ENCODE measurements around the gene CXCL1. TPM values are rescaled to one million over a fixed set of nuclear protein-coding genes. Genes with fewer than 3 reads are reported as not detected.

CXCL1 gene
- total RNA-seq, 1 experiment from 2014 or later: 267 TPM

GRCh38 chr4:73864961-73865360 lies 4.2 kb upstream of the CXCL1 start:
- no peaks in the 10 kb centered on the region for H3K79me2 ChIP-seq (ENCODE audit: low read length)
- TF ChIP-seq EZH2 (IDR thresholded peaks at IDR 0.05; ENCODE audit: low read length, unreplicated experiment) (no peak), EZH2phosphoT487 (IDR thresholded peaks at IDR 0.05; ENCODE audit: borderline replicate concordance, low read length) (no peak), CTCF (conservative IDR thresholded peaks at IDR 0.05; ENCODE audit: low read depth, low read length) (no peak)
- H3K9ac ChIP-seq (ENCODE audit: low read length): peak overlapping the region; percentile 55
- CTCF ChIA-PET: interaction anchor here (0.5 to 1.3 kb wide), 19 partner anchors 12 to 639 kb away, joined by 3 to 10 read pairs (median 4); partner anchors contain the start of gene PF4V1
- no peaks in the 10 kb centered on the region for H3K36me3 ChIP-seq (ENCODE audit: low read depth, low read length)
- H4K20me1 ChIP-seq (ENCODE audit: low read length): no peaks in the 10 kb centered on the region
- intact Hi-C loops (cut with micrococcal nuclease): loop anchor here (1.0 to 10.0 kb wide), 7 partner anchors 48 to 270 kb away; no protein-coding TSS in a partner anchor
- peaks cover 70% of the 10 kb centered on the region for H3K4me1 ChIP-seq (ENCODE audit: insufficient read depth, low read length)
- no peaks in the 10 kb centered on the region for H3F3A ChIP-seq (ENCODE audit: low read length, unreplicated experiment)
- ATAC-seq: 0 out of 2 replicates have a peak, but pooled peaks have one; percentile 3
- BruUV-seq (replicated peaks): no TSS peak
- H3K27ac ChIP-seq (ENCODE audit: low read length): peak overlapping the region; percentile 82
- H2AFZ ChIP-seq (ENCODE audit: low read length): peak overlapping the region; percentile 67
- peak overlapping the region; percentile 6; the same call in 1 of the 2 replicates for H3K4me3 ChIP-seq (ENCODE audit: low read length)
- no peaks in the 10 kb centered on the region for H3K9me2 ChIP-seq (replicated peaks; ENCODE audit: low read length)
- no peaks in the 10 kb centered on the region for H3K27me3 ChIP-seq (ENCODE audit: low read length)
- peak; percentile 70 for DNase-seq
- peak overlapping the region; percentile 71 for H3K4me2 ChIP-seq (ENCODE audit: low read length)
- POLR2A ChIA-PET (ENCODE audit: unreplicated experiment): interaction anchor here (0.7 kb wide), 2 partner anchors 38 to 443 kb away, joined by 5 to 7 read pairs; no protein-coding TSS in a partner anchor
- no peaks in the 10 kb centered on the region for H3K9me3 ChIP-seq (ENCODE audit: low read length)

- Histone ChIP-seq H3K27me3 (ENCODE audit: low read length) (no peaks in the 10 kb centered on the region), H3K9me3 (ENCODE audit: low read length) (no peaks in the 10 kb centered on the region), H3K4me1 (ENCODE audit: insufficient read depth, low read length) (peaks cover 70% of the 10 kb centered on the region), H3F3A (ENCODE audit: low read length, unreplicated experiment) (no peaks in the 10 kb centered on the region), H3K36me3 (ENCODE audit: low read depth, low read length) (no peaks in the 10 kb centered on the region), H3K79me2 (ENCODE audit: low read length) (no peaks in the 10 kb centered on the region), H3K9ac (ENCODE audit: low read length) (peak overlapping the region; percentile 55), H3K4me2 (ENCODE audit: low read length) (peak overlapping the region; percentile 71), H4K20me1 (ENCODE audit: low read length) (no peaks in the 10 kb centered on the region), H3K4me3 (ENCODE audit: low read length) (no peak overlapping the region), H3K27ac (ENCODE audit: low read length) (peak overlapping the region; percentile 82), H3K9me2 (replicated peaks; ENCODE audit: low read length) (no peaks in the 10 kb centered on the region), H2AFZ (ENCODE audit: low read length) (no peak overlapping the region)
- intact Hi-C loops (cut with micrococcal nuclease): loop anchor here (2.0 to 10.0 kb wide), 4 partner anchors 49 to 271 kb away; no protein-coding TSS in a partner anchor
- BruUV-seq (replicated peaks): no TSS peak
- TF ChIP-seq EZH2 (IDR thresholded peaks at IDR 0.05; ENCODE audit: low read length, unreplicated experiment) (no peak), CTCF (conservative IDR thresholded peaks at IDR 0.05; ENCODE audit: low read depth, low read length) (no peak), EZH2phosphoT487 (IDR thresholded peaks at IDR 0.05; ENCODE audit: borderline replicate concordance, low read length) (no peak)
- ChIA-PET POLR2A (ENCODE audit: unreplicated experiment) (interaction anchor here (0.7 kb wide), 1 partner anchor 38 kb away, joined by 7 read pairs; no protein-coding TSS in a partner anchor), CTCF (no interaction called here)
- DNase-seq (no peak), ATAC-seq (no peak)
Measured at GRCh38 chr4:73865431-73866096, 3.6 kb upstream of the CXCL1 start.

- intact Hi-C loops (cut with micrococcal nuclease): loop anchor here (5.0 to 10.0 kb wide), 2 partner anchors 151 to 271 kb away; no protein-coding TSS in a partner anchor
- Histone ChIP-seq H3K4me2 (ENCODE audit: low read length) (peak overlapping the region; percentile 2; the same call in 1 of the 2 replicates), H3F3A (ENCODE audit: low read length, unreplicated experiment) (no peaks in the 10 kb centered on the region), H4K20me1 (ENCODE audit: low read length) (no peaks in the 10 kb centered on the region), H3K4me1 (ENCODE audit: insufficient read depth, low read length) (peaks cover 75% of the 10 kb centered on the region), H3K4me3 (ENCODE audit: low read length) (no peak overlapping the region), H3K9me2 (replicated peaks; ENCODE audit: low read length) (no peaks in the 10 kb centered on the region), H3K9ac (ENCODE audit: low read length) (peak overlapping the region; percentile 69; the same call in 1 of the 2 replicates), H3K27ac (ENCODE audit: low read length) (peak overlapping the region; percentile 82), H3K79me2 (ENCODE audit: low read length) (no peaks in the 10 kb centered on the region), H3K36me3 (ENCODE audit: low read depth, low read length) (no peaks in the 10 kb centered on the region), H2AFZ (ENCODE audit: low read length) (0 out of 2 replicates have a peak overlapping the region, but pooled peaks have one; percentile 3), H3K9me3 (ENCODE audit: low read length) (no peaks in the 10 kb centered on the region), H3K27me3 (ENCODE audit: low read length) (no peaks in the 10 kb centered on the region)
- no TSS peak for BruUV-seq (replicated peaks)
- TF ChIP-seq EZH2 (IDR thresholded peaks at IDR 0.05; ENCODE audit: low read length, unreplicated experiment): no peak
- no peak for DNase-seq
- CTCF ChIA-PET: no interaction called here
- ATAC-seq: no peak
- POLR2A ChIA-PET (ENCODE audit: unreplicated experiment): no interaction called here
Measured at GRCh38 chr4:73866246-73866645, 2.9 kb upstream of the CXCL1 start.
